MM.1S (cell line): ENCODE data around the gene CALML5.

Experiments used
- CTCF ChIP-seq: fragments of 300-600 bp; sonication (generic); IDR thresholded peaks from 2 replicates; pipeline ENCODE4 v1.5.1; 2016; ENCODE audit warnings: antibody characterized with exemption, low read length, mixed read lengths
- EZH2 ChIP-seq: fragments of 300-600 bp; sonication (generic); optimal IDR thresholded peaks from 2 replicates; pipeline ENCODE3; 2017; ENCODE audit warnings: low read depth, mild to moderate bottlenecking, antibody characterized with exemption, low read length, mixed read lengths
- EZH2phosphoT487 ChIP-seq: fragments of 300-600 bp; sonication (generic); IDR thresholded peaks from 2 replicates; pipeline ENCODE4 v1.6.1; 2018; ENCODE audit warnings: antibody characterized with exemption, low read length

- TF ChIP-seq EZH2, result no peak
- no peak for TF ChIP-seq CTCF
- TF ChIP-seq EZH2phosphoT487, result no peak
These were observed 35.8 kb upstream of the CALML5 start for GRCh38 chr10:5534880-5535856.
